Measurements from ENCODE around the gene DDX39A. TPM values are rescaled to one million over a fixed set of nuclear protein-coding genes. Genes with fewer than 3 reads are reported as not detected.
"Not testable (repeated sequence)": the region's sequence is repeated elsewhere in the genome, so short reads cannot be mapped to it uniquely, and the experiment has no call there.

The DDX39A gene
- total RNA-seq, 3 donors from 2014 or later, result 56.9 to 85.5 (median 66.5) TPM

DNA sequence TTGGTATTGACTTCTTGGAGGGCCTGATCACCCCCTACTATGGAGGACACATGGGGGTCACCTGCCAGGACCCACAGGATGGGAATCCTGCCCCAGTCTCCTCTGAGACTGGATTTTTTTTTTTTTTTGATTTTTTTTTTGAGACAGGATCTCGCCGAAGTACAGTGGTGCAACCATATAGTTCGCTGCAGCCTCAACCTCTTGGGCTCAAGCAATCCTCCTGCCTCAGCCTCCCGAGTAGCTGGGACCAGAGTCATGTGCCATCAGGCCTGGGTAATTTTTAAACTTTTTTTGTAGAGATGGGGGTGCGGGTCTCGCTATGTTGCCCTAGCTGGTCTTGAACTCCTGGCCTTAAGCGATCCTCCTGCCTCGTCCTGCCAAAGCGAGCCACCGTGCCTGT is 52.1 kb downstream of the DDX39A start:
- no peaks in the 10 kb centered on the region for H3K9me3 ChIP-seq
- no peak for TF ChIP-seq CTCF (IDR thresholded peaks at IDR 0.05)
- H3K4me1 ChIP-seq (ENCODE audit: low read depth), result peaks cover 8% of the 10 kb centered on the region
- ATAC-seq, result no peak
- intact Hi-C loops (cut with DNase I, micrococcal nuclease), result no loop called here
- no peak overlapping the region for H3K4me3 ChIP-seq
- H3K36me3 ChIP-seq (ENCODE audit: low read depth), result no peaks in the 10 kb centered on the region
- no peak for DNase-seq

GRCh38 chr19:14366529-14366928 is 52.6 kb downstream of the DDX39A start:
- intact Hi-C loops (cut with DNase I, micrococcal nuclease), result no loop called here
- H3K9me3 ChIP-seq, result no peaks in the 10 kb centered on the region
- H3K4me3 ChIP-seq, result no peak overlapping the region
- peak; percentile 94 to 98 (median 95) for DNase-seq
- no peak for TF ChIP-seq CTCF (IDR thresholded peaks at IDR 0.05)
- no peaks in the 10 kb centered on the region for H3K36me3 ChIP-seq (ENCODE audit: low read depth)
- ATAC-seq, result peak; percentile 91
- peaks cover 8% of the 10 kb centered on the region for H3K4me1 ChIP-seq (ENCODE audit: low read depth)

DNA sequence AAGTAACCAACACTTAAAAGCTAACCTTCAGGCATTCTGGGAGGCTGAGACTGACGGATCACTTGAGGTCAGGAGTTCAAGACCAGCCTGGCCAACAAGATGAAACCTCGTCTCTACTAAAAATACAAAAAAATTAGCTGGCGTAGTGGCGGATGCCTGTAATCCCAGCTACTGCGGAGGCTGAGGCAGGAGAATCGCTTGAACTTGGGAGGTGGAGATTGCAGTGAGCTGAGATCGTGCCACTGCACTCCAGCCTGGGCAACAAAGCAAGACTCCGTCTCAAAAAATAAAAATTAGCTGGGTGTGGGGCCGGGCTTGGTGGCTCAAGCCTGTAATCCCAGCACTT is 55.1 kb downstream of the DDX39A start:
- DNase-seq; H3K4me1 ChIP-seq (ENCODE audit: low read depth); H3K36me3 ChIP-seq (ENCODE audit: low read depth); ATAC-seq; H3K9me3 ChIP-seq; intact Hi-C loops (cut with DNase I, micrococcal nuclease); H3K4me3 ChIP-seq: not testable (repeated sequence)

DNA sequence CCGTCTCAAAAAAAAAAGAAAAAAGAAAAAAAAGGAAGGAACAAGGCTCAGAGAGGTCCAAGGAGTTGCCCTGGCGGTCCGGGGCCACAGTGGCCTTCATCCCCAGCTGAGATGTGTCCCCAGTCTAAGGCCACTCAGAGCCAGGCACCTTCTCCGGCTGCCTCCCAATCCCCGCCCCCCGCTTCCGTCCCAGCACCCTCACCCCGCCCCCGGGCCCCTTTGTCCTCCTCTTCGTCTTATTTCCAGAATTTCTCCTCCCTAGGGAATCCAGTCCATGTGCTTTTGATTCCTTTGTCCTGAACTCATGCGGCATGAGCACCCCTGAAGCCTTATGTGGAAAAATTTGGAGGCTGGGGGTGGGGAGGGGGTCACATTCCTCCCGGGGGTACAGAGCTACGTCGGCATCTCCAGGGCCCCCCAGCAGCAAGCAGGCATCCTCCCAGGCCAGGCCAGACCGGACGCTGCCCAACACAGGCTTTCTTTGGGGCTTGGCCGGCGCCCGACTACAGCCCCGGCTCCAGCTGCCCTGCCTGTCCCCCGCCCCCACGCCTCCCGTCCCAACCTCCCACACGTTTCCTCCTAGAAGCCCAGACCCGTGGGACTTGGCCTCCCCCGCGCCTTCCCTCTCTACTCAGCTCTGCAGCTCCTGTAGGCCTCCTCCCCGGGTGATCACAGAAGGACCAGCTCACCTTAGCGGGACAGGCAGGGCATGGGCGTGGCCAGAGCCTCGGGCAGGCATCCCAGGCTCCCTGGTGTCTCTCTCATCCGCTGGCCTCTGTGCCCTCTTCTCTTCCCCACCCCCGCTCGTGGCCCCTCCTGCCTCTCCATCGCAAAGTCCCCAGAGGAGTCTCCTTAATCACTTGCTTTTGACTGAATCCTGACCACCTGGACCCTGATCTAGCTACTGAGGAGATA is 55.7 kb downstream of the DDX39A start:
- intact Hi-C loops (cut with DNase I, micrococcal nuclease), result no loop called here
- ATAC-seq (peak; percentile 63), DNase-seq (peak; percentile 72 to 87 (median 78))
- peaks cover 12% of the 10 kb centered on the region for H3K4me1 ChIP-seq (ENCODE audit: low read depth)
- no peaks in the 10 kb centered on the region for H3K9me3 ChIP-seq
- H3K36me3 ChIP-seq (ENCODE audit: low read depth), result no peaks in the 10 kb centered on the region
- no peak overlapping the region for H3K4me3 ChIP-seq
- TF ChIP-seq CTCF (IDR thresholded peaks at IDR 0.05), result no peak

DNA sequence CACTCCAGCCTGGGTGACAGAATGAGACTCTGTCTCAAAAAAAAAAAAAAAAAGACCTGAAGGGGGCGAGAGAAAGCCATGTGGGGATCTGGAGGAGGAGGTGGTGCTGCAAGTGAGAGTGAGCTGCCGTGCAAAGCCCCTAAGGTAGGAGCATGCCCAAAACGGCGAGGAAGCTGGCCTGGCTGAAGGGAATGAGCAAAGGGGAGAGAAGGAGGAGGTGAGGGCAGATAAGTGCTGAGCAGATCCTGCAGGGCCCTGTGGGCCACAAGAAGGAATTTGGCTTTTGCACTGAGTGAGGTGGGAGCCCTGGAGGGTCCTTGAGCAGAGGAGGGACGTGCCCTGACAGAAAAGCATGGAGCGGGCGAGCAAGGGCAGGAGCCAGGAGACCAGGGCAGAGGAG is 57.3 kb downstream of the DDX39A start:
- no peak overlapping the region for H3K4me3 ChIP-seq
- no peaks in the 10 kb centered on the region for H3K36me3 ChIP-seq (ENCODE audit: low read depth)
- H3K4me1 ChIP-seq (ENCODE audit: low read depth), result peaks cover 10% of the 10 kb centered on the region
- DNase-seq (no peak), ATAC-seq (no peak)
- no peak for TF ChIP-seq CTCF (IDR thresholded peaks at IDR 0.05)
- intact Hi-C loops (cut with DNase I, micrococcal nuclease), result no loop called here
- no peaks in the 10 kb centered on the region for H3K9me3 ChIP-seq

Other genes with a start within 250 kb of the DDX39A start
- gene ADGRL1, start 213.2 kb downstream of the DDX39A start, total RNA-seq, result 10 to 100 TPM; 29.2 to 54.6 (median 35.8) TPM
- gene ADGRE5, start 37.9 kb downstream of the DDX39A start, total RNA-seq, result 100 to 1,000 TPM in 2 of 3 donors, 10 to 100 TPM in 1; 92.7 to 130 (median 127) TPM
- 100 to 1,000 TPM in 1 of 3 donors, 10 to 100 TPM in 2; 30.1 to 117 (median 42.0) TPM for gene PKN1, start 14.0 kb upstream of the DDX39A start, total RNA-seq
- 1 to 10 TPM in 1 of 3 donors, under 1 TPM in 2; 0.41 to 1.2 (median 0.63) TPM for gene PTGER1, start 56.0 kb upstream of the DDX39A start, total RNA-seq
- 100 to 1,000 TPM; 199 to 374 (median 300) TPM for gene GIPC1, start 76.8 kb upstream of the DDX39A start, total RNA-seq
- gene DNAJB1, start 99.1 kb upstream of the DDX39A start, total RNA-seq, result 100 to 1,000 TPM; 104 to 110 (median 107) TPM
- 100 to 1,000 TPM in 2 of 3 donors, 10 to 100 TPM in 1; 94.4 to 155 (median 141) TPM for gene TECR, start 110.3 kb upstream of the DDX39A start, total RNA-seq
- gene NDUFB7, start 152.7 kb upstream of the DDX39A start, total RNA-seq, result 100 to 1,000 TPM; 172 to 255 (median 241) TPM
- gene CLEC17A, start 163.7 kb upstream of the DDX39A start, total RNA-seq, result under 1 TPM in 2 of 3 donors, not detected in 1; 0.29 to 0.34 TPM

Measured in mucosa of descending colon (tissue), 3 donors.